Cerebellar cortex (tissue), 1 donor: ENCODE results near the gene SELENOF.
"Not testable (repeated sequence)": the region's sequence is repeated elsewhere in the genome, so short reads cannot be mapped to it uniquely, and the experiment has no call there.

ENCODE experiments used
- DNase-seq: peaks from one replicate; pipeline ENCODE4 v3.0.0-alpha.2; 2015; ENCODE audit warnings: low spot score

The SELENOF gene

GRCh38 chr1:86916752-86917151 lies 2.8 kb upstream of the SELENOF start:
- DNase-seq = no peak

GRCh38 chr1:86915737-86916235 lies 1.9 kb upstream of the SELENOF start:
- DNase-seq = no peak

- peak; percentile 74 for DNase-seq
These were observed 1.2 kb upstream of the SELENOF start for GRCh38 chr1:86914998-86915736.

- no peak for DNase-seq
These were observed 673 bp upstream of the SELENOF start, which contains the start of gene HS2ST1 for GRCh38 chr1:86914601-86914997. Gene HS2ST1 (plus strand): TSS chr1:86914635.

- no peak for DNase-seq
These were observed 479 bp downstream of the SELENOF start for GRCh38 chr1:86913399-86913895.

GRCh38 chr1:86912281-86912900 lies 1.5 kb downstream of the SELENOF start:
- no peak for DNase-seq

GRCh38 chr1:86906419-86906818 lies 7.5 kb downstream of the SELENOF start:
- no peak for DNase-seq

- DNase-seq = no peak
These were observed 8.1 kb downstream of the SELENOF start for GRCh38 chr1:86905875-86906274.

GRCh38 chr1:86899401-86899800 lies 14.5 kb downstream of the SELENOF start:
- not testable (repeated sequence) for DNase-seq

GRCh38 chr1:86888327-86888726 lies 25.6 kb downstream of the SELENOF start:
- DNase-seq = no peak

GRCh38 chr1:86887479-86888162 lies 26.3 kb downstream of the SELENOF start:
- DNase-seq = no peak

GRCh38 chr1:86875722-86876121 lies 38.2 kb downstream of the SELENOF start:
- DNase-seq = no peak

- no peak for DNase-seq
These were observed 41.8 kb downstream of the SELENOF start for GRCh38 chr1:86872086-86872485.

GRCh38 chr1:86871001-86871400 lies 42.9 kb downstream of the SELENOF start:
- DNase-seq = no peak

GRCh38 chr1:86868477-86868876 lies 45.4 kb downstream of the SELENOF start:
- DNase-seq = no peak

GRCh38 chr1:86867278-86867677 lies 46.6 kb downstream of the SELENOF start:
- DNase-seq = not testable (repeated sequence)

GRCh38 chr1:86866665-86867064 lies 47.3 kb downstream of the SELENOF start:
- no peak for DNase-seq

- DNase-seq = no peak
These were observed 47.8 kb downstream of the SELENOF start for GRCh38 chr1:86865973-86866637.

GRCh38 chr1:86862920-86863319 lies 51.0 kb downstream of the SELENOF start:
- DNase-seq = no peak

- no peak for DNase-seq
These were observed 52.5 kb downstream of the SELENOF start for GRCh38 chr1:86861424-86861823.

- DNase-seq = no peak
These were observed 53.5 kb downstream of the SELENOF start for GRCh38 chr1:86860424-86860823.

- DNase-seq = no peak
These were observed 53.9 kb downstream of the SELENOF start for GRCh38 chr1:86860020-86860419.
